MG63 (cell line): ENCODE measurements around the gene GRIK3. TPM values are rescaled to one million over a fixed set of nuclear protein-coding genes. Genes with fewer than 3 reads are reported as not detected.

Source experiments
- DNase-seq: peaks from one replicate; pipeline ENCODE4 v3.0.0-alpha.2; 2020
- H3K27me3 ChIP-seq: fragments of 250-450 bp; sonication (Bioruptor Pico); 2 replicates; pipeline ENCODE4 v1.5.1; 2020; ENCODE audit warnings: mild to moderate bottlenecking, moderate library complexity
- H3K36me3 ChIP-seq: fragments of 250-450 bp; sonication (Bioruptor Pico); 2 replicates; pipeline ENCODE4 v1.5.1; 2020; ENCODE audit warnings: mild to moderate bottlenecking, moderate library complexity
- H3K4me3 ChIP-seq: fragments of 250-450 bp; sonication (Bioruptor Pico); 2 replicates; pipeline ENCODE4 v1.5.1; 2020; ENCODE audit warnings: mild to moderate bottlenecking, moderate library complexity
- H3K9me3 ChIP-seq: fragments of 250-450 bp; sonication (Bioruptor Pico); 2 replicates; pipeline ENCODE4 v1.5.1; 2020; ENCODE audit warnings: mild to moderate bottlenecking, moderate library complexity
- total RNA-seq: library from RNA; depleted of rRNA; stranded (reverse); fragments of >200 nt; shearing (Covaris generic); gene quantifications from 2 replicates; pipeline ENCODE4 v1.2.3, GENCODE V29; 2014; ENCODE audit warnings: low replicate concordance

GRIK3 gene
- total RNA-seq, 1 experiment from 2014 or later = 0.66 TPM

DNA sequence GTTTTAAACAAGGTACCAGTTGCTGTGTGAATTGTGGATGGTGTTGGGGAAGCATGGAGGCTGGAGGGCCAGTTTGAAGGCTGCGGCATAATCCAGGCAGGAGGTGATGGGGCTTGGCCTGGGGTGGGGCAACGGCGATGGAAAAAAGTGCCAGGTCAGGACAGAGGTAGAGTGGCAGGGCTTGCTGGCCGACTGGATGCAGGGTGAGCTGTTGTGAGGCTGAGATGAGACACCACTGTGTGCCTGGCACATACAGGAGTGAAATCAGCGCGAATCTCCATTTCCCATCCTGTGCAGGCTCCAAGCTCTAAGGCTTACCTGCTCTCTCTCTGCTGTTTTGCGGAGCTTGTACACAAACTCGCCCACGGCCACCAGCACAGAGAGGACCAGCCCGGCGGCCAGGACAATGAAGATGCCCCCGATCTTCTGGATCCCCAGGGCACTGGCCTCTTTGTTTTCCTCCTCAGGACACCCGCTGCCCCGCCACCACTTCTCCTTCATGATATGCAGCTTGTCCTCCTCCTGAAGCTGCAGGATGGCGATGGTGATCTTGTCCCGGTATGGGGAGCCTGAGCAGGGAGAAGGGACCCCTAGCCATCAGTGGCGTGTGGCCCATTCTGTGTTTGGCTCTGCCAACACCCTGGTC is 229.5 kb downstream of the GRIK3 start:
- H3K27me3 ChIP-seq = no peaks in the 10 kb centered on the region
- no peak for DNase-seq
- no peaks in the 10 kb centered on the region for H3K9me3 ChIP-seq
- no peak overlapping the region for H3K4me3 ChIP-seq
- no peaks in the 10 kb centered on the region for H3K36me3 ChIP-seq

DNA sequence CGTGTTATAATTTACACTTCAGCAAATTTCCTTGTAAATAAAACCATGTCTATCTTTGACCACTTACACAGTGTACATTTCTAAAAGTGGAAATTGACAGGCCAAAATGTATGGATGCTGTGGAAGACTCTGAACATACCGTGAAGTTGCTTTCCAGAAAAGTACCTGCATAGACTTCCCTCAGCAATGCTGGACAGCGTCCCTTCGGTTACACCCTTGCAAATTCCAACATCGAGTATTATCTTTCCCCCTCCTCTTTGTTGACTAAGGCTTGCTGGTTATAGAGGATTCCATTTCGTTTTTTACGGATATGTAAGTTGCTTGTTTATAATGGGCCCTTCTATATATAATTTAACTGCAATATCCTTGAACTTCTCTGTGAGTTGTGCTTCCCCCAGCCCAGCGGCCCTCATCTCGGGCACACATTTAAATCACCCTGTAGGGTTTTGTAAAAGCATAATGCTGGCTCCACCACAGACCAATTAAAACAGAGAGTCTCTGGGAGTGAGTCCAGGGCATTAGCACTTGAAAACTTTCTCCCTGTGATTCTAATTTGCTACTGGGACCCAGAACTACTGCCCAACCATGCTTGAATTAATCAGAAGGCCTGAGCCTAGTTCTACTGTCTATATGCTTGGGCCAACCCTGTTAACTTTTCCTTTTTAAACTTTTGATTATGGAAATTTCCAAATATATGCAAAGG is 230.3 kb downstream of the GRIK3 start:
- no peak overlapping the region for H3K4me3 ChIP-seq
- no peaks in the 10 kb centered on the region for H3K27me3 ChIP-seq
- no peak for DNase-seq
- no peaks in the 10 kb centered on the region for H3K36me3 ChIP-seq
- H3K9me3 ChIP-seq = no peaks in the 10 kb centered on the region

DNA sequence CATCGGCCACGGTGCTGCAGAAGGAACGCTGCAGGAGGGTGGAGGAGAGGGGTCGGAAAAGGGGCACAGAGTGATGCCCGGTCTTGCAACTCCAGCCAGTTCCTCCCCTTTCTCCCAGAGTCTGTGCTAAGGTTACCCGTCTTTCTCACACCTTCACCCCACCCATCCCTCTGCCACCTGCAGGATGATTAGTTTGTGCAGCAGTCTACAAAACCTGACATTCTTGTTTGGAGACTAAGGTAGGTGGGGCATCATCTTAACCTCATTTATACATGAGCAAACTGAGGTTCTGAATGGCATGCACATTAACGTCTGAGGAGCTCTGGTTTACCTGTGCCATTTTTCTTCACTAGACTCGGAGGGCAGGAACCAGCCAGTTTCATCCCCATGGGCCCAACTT is 232.3 kb downstream of the GRIK3 start:
- no peak for DNase-seq
- no peak overlapping the region for H3K4me3 ChIP-seq

DNA sequence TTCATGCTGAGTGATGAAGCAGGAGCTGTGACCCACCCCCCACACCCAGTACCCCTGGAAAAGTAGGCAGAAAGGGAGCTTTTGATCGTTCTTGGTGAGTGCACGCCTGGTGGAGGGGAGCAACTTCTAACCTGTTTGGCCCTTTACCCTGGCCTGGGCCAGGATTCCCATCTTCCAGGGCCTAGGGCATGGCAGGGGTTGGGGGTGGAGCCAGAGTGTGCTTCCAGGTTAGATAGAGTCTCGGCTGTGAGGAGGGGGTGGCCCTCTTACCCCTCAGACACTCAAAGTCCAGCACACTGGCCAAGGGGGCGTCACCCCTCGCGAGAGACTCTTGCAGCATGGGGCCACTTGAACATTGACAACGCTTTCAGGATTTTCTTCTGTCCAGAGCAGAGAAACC is 236.6 kb downstream of the GRIK3 start:
- DNase-seq = no peak
- no peak overlapping the region for H3K4me3 ChIP-seq
- H3K27me3 ChIP-seq = no peaks in the 10 kb centered on the region
- H3K36me3 ChIP-seq = no peaks in the 10 kb centered on the region
- no peaks in the 10 kb centered on the region for H3K9me3 ChIP-seq

More for the DNA sequence above, 232.3 kb downstream of the GRIK3 start:
- no peaks in the 10 kb centered on the region for H3K27me3 ChIP-seq
- no peaks in the 10 kb centered on the region for H3K36me3 ChIP-seq
- H3K9me3 ChIP-seq = no peaks in the 10 kb centered on the region

DNA sequence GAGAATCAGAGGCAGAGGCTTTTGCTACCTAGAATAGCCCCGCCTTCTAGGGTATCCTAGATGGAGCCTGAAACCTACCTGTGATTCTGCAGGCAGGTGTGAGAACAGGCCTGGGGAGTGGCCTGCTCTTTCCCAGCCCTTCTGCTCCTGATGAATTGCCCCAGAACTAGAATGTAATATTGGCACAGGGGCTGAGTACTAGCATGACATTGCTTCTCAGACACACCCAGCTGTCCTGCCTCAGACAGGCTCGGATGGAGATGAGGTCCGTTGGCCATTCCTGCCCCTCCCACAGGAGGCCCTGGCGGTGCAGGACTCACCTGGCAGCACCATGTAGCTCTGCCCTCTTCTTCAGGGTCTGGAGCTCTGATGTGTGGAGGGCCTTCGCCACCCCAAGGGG is 237.6 kb downstream of the GRIK3 start:
- H3K9me3 ChIP-seq = no peaks in the 10 kb centered on the region
- no peak for DNase-seq
- no peaks in the 10 kb centered on the region for H3K27me3 ChIP-seq
- H3K36me3 ChIP-seq = no peaks in the 10 kb centered on the region
- no peak overlapping the region for H3K4me3 ChIP-seq

DNA sequence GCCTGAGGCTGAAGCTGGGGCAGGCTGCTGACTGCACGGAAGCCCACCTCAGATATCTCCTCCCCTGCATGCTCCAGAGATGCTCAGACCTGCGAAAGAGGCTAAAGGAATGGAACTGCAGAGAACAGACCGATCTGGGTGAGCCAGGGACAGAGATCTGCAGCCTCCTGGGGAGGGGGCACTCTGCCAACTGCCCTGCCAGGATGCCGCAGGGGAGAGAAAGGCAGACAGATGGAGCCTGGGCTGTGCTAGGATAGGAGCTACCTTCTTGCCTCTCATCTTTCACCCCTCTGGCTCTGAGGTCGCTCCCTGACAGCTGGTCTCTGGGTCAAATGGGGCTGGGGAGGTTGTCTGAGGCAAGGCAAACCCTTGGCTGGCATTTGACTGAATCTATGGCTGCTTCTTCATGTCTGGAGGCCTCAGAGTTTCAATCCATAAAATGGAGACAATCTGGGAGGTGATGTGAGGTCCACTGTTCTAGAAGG is 238.2 kb downstream of the GRIK3 start:
- H3K27me3 ChIP-seq = no peaks in the 10 kb centered on the region
- no peak for DNase-seq
- H3K9me3 ChIP-seq = no peaks in the 10 kb centered on the region
- no peak overlapping the region for H3K4me3 ChIP-seq
- no peaks in the 10 kb centered on the region for H3K36me3 ChIP-seq

DNA sequence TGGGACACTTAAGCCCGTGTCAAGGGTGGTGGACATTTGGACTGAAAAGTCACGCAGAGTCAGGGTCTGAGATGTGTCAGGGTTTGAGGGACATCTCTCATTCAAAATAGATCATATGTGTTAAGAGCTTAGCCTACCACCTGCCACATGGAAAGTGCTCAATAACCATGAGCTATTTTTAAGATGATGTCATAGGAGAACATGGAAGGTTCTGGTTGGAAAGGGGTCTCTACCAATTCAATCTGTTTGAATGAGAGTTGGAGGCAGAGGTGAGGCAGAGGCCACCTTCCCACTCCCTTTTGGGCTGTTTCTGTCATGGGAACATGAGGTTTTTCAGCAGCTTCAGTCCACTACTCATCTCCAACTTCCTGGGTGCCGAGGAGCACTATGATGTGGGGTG is 239.9 kb downstream of the GRIK3 start:
- DNase-seq = no peak
- Histone ChIP-seq H3K4me3 (no peak overlapping the region), H3K36me3 (no peaks in the 10 kb centered on the region), H3K9me3 (no peaks in the 10 kb centered on the region), H3K27me3 (no peaks in the 10 kb centered on the region)

DNA sequence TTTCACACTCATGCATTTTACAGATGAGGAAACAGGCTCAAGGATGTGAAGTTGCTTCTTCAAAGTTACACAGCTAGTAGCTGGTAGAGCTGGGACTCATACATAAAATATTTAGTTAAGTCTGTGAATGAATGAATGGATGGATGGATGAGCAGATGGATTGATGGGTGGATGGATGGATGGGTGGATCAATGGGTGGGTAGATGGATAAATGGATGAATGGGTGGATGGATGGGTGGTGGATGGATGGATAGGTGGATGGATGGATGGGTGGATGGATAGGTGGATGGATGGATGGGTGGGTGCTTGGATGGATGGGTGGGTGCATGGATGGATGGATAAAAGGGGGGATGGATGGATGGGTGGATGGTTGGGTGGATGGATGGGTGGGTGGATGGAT is 240.9 kb downstream of the GRIK3 start:
- Histone ChIP-seq H3K9me3 (no peaks in the 10 kb centered on the region), H3K36me3 (no peaks in the 10 kb centered on the region), H3K4me3 (no peak overlapping the region), H3K27me3 (no peaks in the 10 kb centered on the region)
- no peak for DNase-seq

DNA sequence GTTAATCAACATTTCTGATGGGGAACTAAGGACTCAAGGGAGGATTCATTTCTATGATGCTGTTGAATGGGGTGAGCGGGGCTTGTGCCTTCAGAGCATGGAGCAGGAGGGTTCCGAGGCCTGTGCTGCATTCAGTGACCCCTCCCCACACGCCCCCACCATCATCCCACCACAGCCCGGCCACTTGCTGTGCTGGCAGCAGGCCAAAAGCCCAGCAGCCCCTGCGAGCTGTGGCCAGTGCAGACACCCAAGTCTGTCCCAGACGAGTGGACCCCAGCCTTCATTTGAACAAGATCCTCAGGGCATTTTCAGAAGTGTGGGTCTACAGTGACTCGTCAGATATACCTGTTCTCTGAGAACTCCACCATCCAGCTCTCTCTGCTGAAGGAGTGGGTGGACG is 242.0 kb downstream of the GRIK3 start:
- no peak for DNase-seq
- H3K4me3 ChIP-seq = no peak overlapping the region

DNA sequence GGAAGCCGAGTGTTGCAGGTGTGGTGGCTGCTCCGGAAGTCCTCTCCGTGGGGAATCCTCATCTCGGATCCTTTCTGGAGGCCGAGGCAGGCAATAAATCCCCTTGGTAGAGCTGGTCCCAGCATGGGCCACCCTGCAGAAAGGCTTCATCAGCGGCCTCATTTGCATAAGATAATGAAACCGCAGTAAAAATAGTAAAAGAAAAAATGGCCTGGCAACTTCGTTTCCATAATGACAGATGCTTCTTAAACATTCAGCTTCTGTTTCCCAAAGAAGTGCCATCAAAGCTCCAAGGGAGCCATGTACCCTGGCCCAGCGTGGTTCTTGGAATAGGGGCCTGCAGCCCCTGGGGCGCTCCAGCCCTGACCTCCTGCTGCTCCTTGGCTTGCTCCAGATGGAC is 244.1 kb downstream of the GRIK3 start:
- Histone ChIP-seq H3K4me3 (no peak overlapping the region), H3K9me3 (no peaks in the 10 kb centered on the region), H3K27me3 (no peaks in the 10 kb centered on the region), H3K36me3 (no peaks in the 10 kb centered on the region)
- DNase-seq = no peak

More for the DNA sequence above, 242.0 kb downstream of the GRIK3 start:
- H3K9me3 ChIP-seq = no peaks in the 10 kb centered on the region
- H3K36me3 ChIP-seq = no peaks in the 10 kb centered on the region
- H3K27me3 ChIP-seq = no peaks in the 10 kb centered on the region

DNA sequence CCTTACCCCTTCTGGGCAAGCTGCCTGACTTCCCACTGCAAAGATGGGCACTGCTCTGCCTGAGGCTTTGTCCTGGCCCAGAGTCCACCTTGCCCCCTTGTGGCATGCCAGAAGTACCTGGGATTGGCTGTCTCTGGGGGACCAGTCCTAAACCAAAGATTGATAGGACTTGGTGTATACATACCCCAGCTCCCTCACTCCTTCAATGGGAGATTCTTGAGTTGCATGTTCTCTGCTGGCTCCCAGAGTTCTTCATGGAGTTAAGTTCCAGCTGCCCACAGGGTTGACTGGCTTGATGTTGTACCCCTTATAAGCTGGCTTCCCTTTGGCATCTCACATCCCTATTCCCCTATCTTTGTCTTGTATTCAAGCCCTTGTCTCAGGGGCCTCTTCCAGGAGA is 244.8 kb downstream of the GRIK3 start:
- Histone ChIP-seq H3K9me3 (no peaks in the 10 kb centered on the region), H3K27me3 (no peaks in the 10 kb centered on the region), H3K36me3 (no peaks in the 10 kb centered on the region), H3K4me3 (no peak overlapping the region)
- no peak for DNase-seq

DNA sequence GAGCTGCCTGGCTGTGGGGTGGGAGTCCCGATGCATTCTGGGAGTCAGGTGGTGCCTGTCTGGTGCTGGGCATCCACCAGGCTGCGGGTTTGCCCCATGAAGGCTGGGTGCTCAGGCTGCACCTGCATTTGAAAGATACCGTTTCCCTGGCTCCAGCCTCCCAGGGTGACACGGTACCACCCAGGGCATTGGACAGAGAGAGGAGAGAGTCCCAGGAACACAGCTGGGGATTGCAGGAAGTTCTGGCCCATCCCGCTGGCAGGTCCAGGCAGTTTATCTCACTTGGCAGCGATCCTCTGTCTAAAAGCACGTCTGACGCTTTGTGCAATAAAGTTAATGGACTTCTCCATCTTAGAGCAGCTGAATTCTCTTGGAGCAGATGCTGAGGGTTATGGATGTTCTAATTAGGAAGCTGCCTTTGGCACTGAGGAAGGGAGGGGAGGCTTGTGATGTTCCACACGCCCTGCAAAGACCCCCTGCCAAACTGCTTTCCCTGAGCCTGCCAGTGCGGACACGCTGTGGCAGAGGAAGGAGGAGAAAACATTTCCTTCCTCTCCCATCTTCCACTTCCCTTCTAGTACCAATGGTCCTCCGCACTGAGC is 246.9 kb downstream of the GRIK3 start:
- H3K9me3 ChIP-seq = no peaks in the 10 kb centered on the region
- H3K27me3 ChIP-seq = no peaks in the 10 kb centered on the region
- no peak overlapping the region for H3K4me3 ChIP-seq
- no peak for DNase-seq
- no peaks in the 10 kb centered on the region for H3K36me3 ChIP-seq

DNA sequence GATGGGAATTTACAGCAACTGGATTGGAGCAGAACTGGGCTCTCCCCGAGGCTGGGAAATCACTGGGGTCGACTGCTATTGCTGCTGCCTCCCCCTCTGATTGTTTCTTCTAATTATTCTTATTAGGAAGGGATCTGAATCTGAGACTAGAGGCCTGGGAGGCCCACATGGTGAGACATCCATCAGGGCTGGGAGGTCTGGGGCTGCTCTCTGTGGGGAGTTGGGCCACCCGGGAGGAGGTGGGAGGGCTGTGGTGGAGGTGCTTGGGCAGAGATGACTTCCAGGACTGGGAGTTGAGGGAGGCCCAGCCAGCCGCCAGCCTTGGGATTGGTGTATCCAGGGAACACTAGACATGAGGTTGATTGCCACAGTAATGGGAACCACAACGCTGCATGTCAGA is 247.9 kb downstream of the GRIK3 start:
- Histone ChIP-seq H3K36me3 (no peaks in the 10 kb centered on the region), H3K9me3 (no peaks in the 10 kb centered on the region), H3K4me3 (no peak overlapping the region), H3K27me3 (no peaks in the 10 kb centered on the region)
- DNase-seq = no peak

DNA sequence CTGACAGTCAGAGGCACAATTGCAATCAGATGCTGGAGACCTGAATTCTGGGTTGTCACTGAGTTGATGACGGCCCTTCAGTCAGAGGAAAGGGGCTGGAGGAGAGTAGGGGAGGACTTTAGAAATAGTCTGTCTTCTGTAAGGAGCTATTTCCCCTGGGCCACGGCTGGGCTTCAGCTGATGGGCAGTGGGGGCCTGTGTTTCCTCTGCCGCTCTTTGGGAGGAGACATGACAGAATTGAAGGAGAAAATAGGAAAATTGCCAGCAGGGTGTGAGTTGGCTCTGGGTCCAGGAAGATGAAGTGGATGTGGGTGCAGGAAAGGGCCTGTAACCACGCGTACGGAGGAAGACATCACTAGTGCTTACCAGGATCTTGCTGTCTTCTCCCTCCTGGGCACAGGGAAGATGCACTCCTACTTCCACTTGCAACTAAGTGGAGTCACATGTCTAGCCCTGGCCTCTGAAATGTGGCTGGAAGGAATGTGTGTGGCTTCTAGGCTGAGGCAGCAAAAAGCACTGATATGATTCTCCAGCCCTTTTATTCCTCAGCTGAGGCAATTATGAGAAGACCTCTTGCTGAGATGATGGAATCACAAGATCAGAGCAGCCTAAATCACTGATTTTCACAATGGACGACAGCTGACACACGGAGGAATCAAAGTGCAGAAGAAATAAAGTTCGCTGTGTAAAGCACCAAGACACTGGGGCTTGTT is 250.0 kb downstream of the GRIK3 start:
- H3K36me3 ChIP-seq = no peaks in the 10 kb centered on the region
- H3K4me3 ChIP-seq = no peak overlapping the region
- no peaks in the 10 kb centered on the region for H3K9me3 ChIP-seq
- H3K27me3 ChIP-seq = no peaks in the 10 kb centered on the region
- no peak for DNase-seq

DNA sequence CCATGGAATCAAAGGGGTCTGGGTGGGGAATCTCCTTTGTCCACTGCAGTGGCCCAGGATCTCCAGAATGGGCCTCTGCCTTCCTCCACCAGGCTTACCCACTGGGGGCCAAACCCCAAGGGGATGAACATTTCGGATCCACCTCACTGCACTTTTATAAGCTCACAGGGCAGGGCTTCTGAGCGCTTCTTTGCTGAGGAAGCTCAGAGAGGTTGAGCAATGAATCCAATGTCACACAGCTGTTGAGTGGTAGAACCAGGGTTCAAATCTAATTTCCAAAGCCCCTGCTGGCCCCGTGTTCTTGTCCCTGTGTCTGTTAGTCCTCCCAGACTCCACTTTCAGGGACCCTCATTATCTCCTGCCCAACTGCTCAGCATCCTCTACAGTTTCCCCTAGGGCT is 250.8 kb downstream of the GRIK3 start:
- no peaks in the 10 kb centered on the region for H3K27me3 ChIP-seq
- no peaks in the 10 kb centered on the region for H3K9me3 ChIP-seq
- no peaks in the 10 kb centered on the region for H3K36me3 ChIP-seq
- H3K4me3 ChIP-seq = no peak overlapping the region
- DNase-seq = no peak

DNA sequence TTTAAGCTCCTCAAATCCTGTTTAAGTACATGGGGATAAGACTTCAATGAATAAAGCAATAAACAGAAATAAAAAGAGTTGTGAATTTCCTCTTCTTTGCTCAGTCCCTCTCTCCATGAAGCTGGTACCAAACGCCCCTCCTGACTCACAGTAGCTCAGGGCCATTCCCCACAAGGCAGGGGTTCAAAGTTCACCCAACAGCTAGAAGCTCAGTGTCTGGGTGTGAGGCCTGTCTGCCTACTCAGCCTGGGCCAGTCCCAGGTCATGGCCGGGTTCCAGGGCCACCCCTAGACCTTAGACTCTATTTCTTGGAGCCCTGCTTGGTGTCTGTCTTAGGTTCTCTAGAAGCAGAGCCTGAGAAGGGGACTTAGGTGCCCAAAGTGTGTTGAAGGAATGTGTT is 251.5 kb downstream of the GRIK3 start:
- no peaks in the 10 kb centered on the region for H3K9me3 ChIP-seq
- H3K36me3 ChIP-seq = no peaks in the 10 kb centered on the region
- no peaks in the 10 kb centered on the region for H3K27me3 ChIP-seq
- no peak overlapping the region for H3K4me3 ChIP-seq
- no peak for DNase-seq

DNA sequence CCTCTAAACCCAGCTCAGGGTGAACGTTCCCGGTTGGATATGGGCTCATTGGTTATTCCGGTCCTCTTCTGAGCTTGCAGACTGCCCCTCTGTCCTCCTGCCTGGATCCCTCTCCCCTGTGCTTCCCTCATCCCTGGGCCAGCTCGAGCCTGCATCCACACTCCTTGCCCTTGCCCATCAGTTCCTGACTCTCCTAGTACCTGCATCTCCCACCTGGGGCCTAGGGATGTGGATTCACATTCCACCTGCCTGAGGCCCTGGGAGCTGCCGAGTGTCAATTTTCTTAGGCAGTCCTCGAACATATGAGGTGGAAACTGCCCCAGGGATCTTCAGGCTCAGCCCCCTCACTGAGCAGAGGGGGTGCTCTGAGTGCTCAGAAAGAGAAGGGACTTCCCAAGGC is 252.2 kb downstream of the GRIK3 start:
- no peaks in the 10 kb centered on the region for H3K9me3 ChIP-seq
- no peak for DNase-seq
- no peak overlapping the region for H3K4me3 ChIP-seq
- no peaks in the 10 kb centered on the region for H3K36me3 ChIP-seq
- H3K27me3 ChIP-seq = no peaks in the 10 kb centered on the region
